B cell (primary cell): Measurements from ENCODE around the gene RRBP1. TPM values are rescaled to one million over a fixed set of nuclear protein-coding genes. Genes with fewer than 3 reads are reported as not detected.

Source experiments
- ATAC-seq: fragments of 200-7000 bp; cut with Tn5 transposase; one replicate; pipeline ENCODE4 v1.10.0; 2021; ENCODE audit warnings: low read depth, mild to moderate bottlenecking, moderate number of reproducible peaks, moderate library complexity
- CTCF ChIA-PET: fragments of 350-600 bp; sonication (Branson Sonifier 250); formaldehyde crosslinking; loops from one replicate; lab custom pipeline; 2021; ENCODE audit warnings: antibody characterized with exemption, inconsistent platforms; lab: Charles Lee
- POLR2A ChIA-PET: fragments of 350-600 bp; sonication (Branson Sonifier 250); formaldehyde crosslinking; loops from one replicate; lab custom pipeline; 2021; ENCODE audit warnings: antibody characterized with exemption; lab: Charles Lee
- DNase-seq: peaks from one replicate; pipeline ENCODE4 v3.0.0; 2013
- H2AFZ ChIP-seq: 2 replicates; pipeline ENCODE4 v1.6.1; 2012; ENCODE audit warnings: mild to moderate bottlenecking, low read depth, low read length; ENCODE audit not compliant: insufficient read depth, poor library complexity, severe bottlenecking
- H3K27ac ChIP-seq, 2 donors: 1 replicate in 1 of 2; 2 replicates in 1 of 2; pipeline ENCODE4 v1.5.1; 2012 to 2013; ENCODE audit warnings: low read length in 2 of 2, mild to moderate bottlenecking in 2 of 2, moderate library complexity in 1 of 2
- H3K27me3 ChIP-seq, 4 experiments: fragments of 200-600 bp in 1 of 4; sonication (generic) in 1 of 4; replicated peaks in 1 of 4; 1 replicate in 2 of 4; 2 replicates in 2 of 4; pipeline versions ENCODE4 v1.6.1 to v1.7.0; 2013 to 2016; ENCODE audit warnings: low read length in 3 of 4, mild to moderate bottlenecking in 2 of 4, mixed read lengths in 1 of 4, moderate library complexity in 1 of 4; ENCODE audit not compliant: insufficient read depth in 4 of 4, control insufficient read depth in 3 of 4; ENCODE audit errors: control extremely low read depth in 1 of 4
- H3K36me3 ChIP-seq, 2 experiments: replicated peaks in 1 of 2; 1 replicate in 1 of 2; 2 replicates in 1 of 2; pipeline versions ENCODE4 v1.6.1 to v1.7.1; 2013; ENCODE audit warnings: low read length in 1 of 2; ENCODE audit not compliant: insufficient read depth in 2 of 2, control insufficient read depth in 1 of 2; ENCODE audit errors: control extremely low read depth in 1 of 2, extremely low read depth in 1 of 2
- H3K4me1 ChIP-seq, 2 donors: fragments of 200-600 bp in 1 of 2; sonication (generic) in 1 of 2; 1 replicate in 1 of 2; 2 replicates in 1 of 2; pipeline versions ENCODE4 v1.5.1 to v1.6.1; 2013 to 2017; ENCODE audit warnings: low read length in 2 of 2; ENCODE audit not compliant: control insufficient read depth in 2 of 2, insufficient read depth in 2 of 2
- H3K4me2 ChIP-seq: replicated peaks from 2 replicates; pipeline ENCODE3; 2012; ENCODE audit warnings: mild to moderate bottlenecking, low read depth, low read length; ENCODE audit not compliant: poor library complexity, severe bottlenecking
- H3K4me3 ChIP-seq, 5 experiments: fragments of 200-600 bp in 1 of 5; sonication (generic) in 1 of 5; 1 replicate in 3 of 5; 2 replicates in 2 of 5; pipeline versions ENCODE4 v1.5.1 to v1.7.0; 2011 to 2016; ENCODE audit warnings: low read length in 4 of 5, mild to moderate bottlenecking in 4 of 5, low read depth in 2 of 5, control low read depth in 1 of 5, moderate library complexity in 1 of 5; ENCODE audit not compliant: insufficient read depth in 1 of 5; ENCODE audit errors: control extremely low read depth in 1 of 5, extremely low read depth in 1 of 5
- H3K79me2 ChIP-seq: fragments of 200-600 bp; sonication (generic); one replicate; pipeline ENCODE4 v1.6.0; 2016; ENCODE audit warnings: low read length; ENCODE audit not compliant: control insufficient read depth, insufficient read depth
- H3K9ac ChIP-seq: fragments of 200-600 bp; sonication (generic); 2 replicates; pipeline ENCODE4 v1.6.1; 2017; ENCODE audit warnings: mild to moderate bottlenecking, low read length, moderate library complexity
- H3K9me3 ChIP-seq, 3 donors: one replicate each; pipeline versions ENCODE4 v1.6.1 to v1.7.1; 2013; ENCODE audit warnings: low read length in 2 of 3; ENCODE audit not compliant: control insufficient read depth in 2 of 3, insufficient read depth in 1 of 3; ENCODE audit errors: control extremely low read depth in 1 of 3
- H4K20me1 ChIP-seq: 2 replicates; pipeline ENCODE4 v1.6.0; 2012; ENCODE audit warnings: mild to moderate bottlenecking, low read length; ENCODE audit not compliant: insufficient read depth, control insufficient read depth, poor library complexity, severe bottlenecking
- H3K27ac Mint-ChIP-seq: one replicate; pipeline ENCODE4 v1.8.0; 2021; ENCODE audit warnings: mixed read lengths
- H3K27me3 Mint-ChIP-seq: one replicate; pipeline ENCODE4 v1.8.0; 2021; ENCODE audit warnings: mixed read lengths
- H3K4me1 Mint-ChIP-seq: one replicate; pipeline ENCODE4 v1.8.0; 2021; ENCODE audit warnings: mixed read lengths
- H3K4me3 Mint-ChIP-seq: one replicate; pipeline ENCODE4 v1.8.0; 2021; ENCODE audit warnings: mixed read lengths
- H3K9me3 Mint-ChIP-seq: one replicate; pipeline ENCODE4 v1.8.0; 2022; ENCODE audit warnings: mixed read lengths; ENCODE audit not compliant: insufficient read depth
- EZH2 ChIP-seq: IDR thresholded peaks from 2 replicates; pipeline ENCODE4 v1.6.1; 2012; ENCODE audit warnings: borderline replicate concordance, low read depth, mild to moderate bottlenecking, moderate library complexity, low read length; ENCODE audit not compliant: insufficient read depth, poor library complexity, severe bottlenecking
- WGBS: methylation state at CpG from one replicate; pipeline ENCODE4 v1.1.5; 2013; ENCODE audit warnings: missing lambda C conversion rate; ENCODE audit not compliant: insufficient coverage; 5-methylcytosine and 5-hydroxymethylcytosine counted together
- intact Hi-C: fragments of 100-400 bp; cut with micrococcal nuclease; formaldehyde crosslinking; loops from one replicate; pipeline ENCODE4 v1.10.0; 2022
- polyA plus RNA-seq: library from polyadenylated mRNA; depleted of rRNA; stranded (reverse); fragments of >200 nt; gene quantifications from 2 replicates; pipeline ENCODE4 v1.2.3, GENCODE V29; 2012
- total RNA-seq, 2 donors: library from RNA; stranded (reverse); fragments of 120-200 nt in 1 of 2; gene quantifications; 1 replicate in 1 of 2; 2 replicates in 1 of 2; pipeline versions ENCODE4 v1.2.3 to v1.2.4, GENCODE V29; 2013 to 2022
- TF ChIP-seq, protein P1 (sequence below): fragments of 200-600 bp; IDR thresholded peaks from one replicate; pipeline ENCODE4 v1.8.0; 2022; ENCODE audit warnings: antibody characterized with exemption, mild to moderate bottlenecking

RRBP1 gene
- total and polyA plus RNA-seq, 2 donors (not counting 1 experiment from before 2014, with no cell fraction given): 10.9 to 27.5 TPM

DNA sequence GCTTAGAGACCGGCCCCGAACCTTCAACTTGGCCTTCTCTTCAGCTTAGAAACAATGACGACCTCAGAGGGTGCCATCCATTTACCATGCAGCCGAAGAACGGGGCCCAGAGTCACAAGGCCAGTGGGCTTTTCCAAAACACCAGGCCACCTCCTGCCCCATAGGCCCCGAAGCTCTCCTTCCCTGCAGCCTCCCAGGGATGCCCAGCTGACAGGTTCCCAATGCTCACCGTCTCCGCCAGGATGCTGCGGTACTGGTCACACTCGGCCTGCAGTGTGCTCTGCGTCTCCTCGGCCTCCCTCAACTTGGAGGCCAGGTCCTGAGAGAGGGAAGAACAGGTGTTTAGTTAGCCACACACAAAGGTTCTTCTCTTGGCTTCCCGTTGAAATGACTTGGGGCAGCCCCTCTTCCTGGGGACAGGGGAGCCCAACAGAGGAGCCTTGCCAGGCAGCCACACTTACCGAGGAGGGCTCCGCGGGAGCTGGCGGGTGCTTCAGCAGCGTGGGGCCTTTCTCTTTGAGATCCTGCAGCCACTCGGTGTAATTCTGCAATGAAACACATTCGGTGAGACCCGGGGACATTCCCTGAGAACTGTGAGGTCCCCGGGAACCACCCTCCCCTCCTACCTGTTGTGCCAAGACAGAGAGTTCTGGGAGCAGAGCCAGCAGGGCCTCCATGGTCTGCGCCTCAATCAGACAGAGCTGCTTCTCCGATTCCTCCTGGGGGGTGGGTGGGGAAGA is 60.6 kb downstream of the RRBP1 start:
- Histone ChIP-seq H3K9ac (no peak overlapping the region), H4K20me1 (no peaks in the 10 kb centered on the region), H3K4me2 (no peak overlapping the region), H3K4me3 (no peak overlapping the region), H2AFZ (no peak overlapping the region), H3K36me3 (peaks cover 3 to 12% of the 10 kb centered on the region in 2 experiments), H3K9me3 (no peaks in the 10 kb centered on the region), H3K27me3 (no peaks in the 10 kb centered on the region), H3K79me2 (no peaks in the 10 kb centered on the region), H3K4me1 (no peaks in the 10 kb centered on the region), H3K27ac (no peak overlapping the region)
- Mint-ChIP-seq H3K27me3 (no peaks in the 10 kb centered on the region), H3K4me3 (no peak overlapping the region), H3K27ac (no peak overlapping the region), H3K9me3 (no peaks in the 10 kb centered on the region), H3K4me1 (peaks cover 3% of the 10 kb centered on the region)
- intact Hi-C loops: no loop called here
- CTCF ChIA-PET: interaction anchor here (1.1 to 1.8 kb wide), 2 partner anchors 11 to 117 kb away, joined by 3 to 4 read pairs; no protein-coding TSS in a partner anchor
- DNase-seq (no peak), ATAC-seq (no peak)
- POLR2A ChIA-PET: no interaction called here
- no peak for TF ChIP-seq EZH2
- TF ChIP-seq, protein P1, sequence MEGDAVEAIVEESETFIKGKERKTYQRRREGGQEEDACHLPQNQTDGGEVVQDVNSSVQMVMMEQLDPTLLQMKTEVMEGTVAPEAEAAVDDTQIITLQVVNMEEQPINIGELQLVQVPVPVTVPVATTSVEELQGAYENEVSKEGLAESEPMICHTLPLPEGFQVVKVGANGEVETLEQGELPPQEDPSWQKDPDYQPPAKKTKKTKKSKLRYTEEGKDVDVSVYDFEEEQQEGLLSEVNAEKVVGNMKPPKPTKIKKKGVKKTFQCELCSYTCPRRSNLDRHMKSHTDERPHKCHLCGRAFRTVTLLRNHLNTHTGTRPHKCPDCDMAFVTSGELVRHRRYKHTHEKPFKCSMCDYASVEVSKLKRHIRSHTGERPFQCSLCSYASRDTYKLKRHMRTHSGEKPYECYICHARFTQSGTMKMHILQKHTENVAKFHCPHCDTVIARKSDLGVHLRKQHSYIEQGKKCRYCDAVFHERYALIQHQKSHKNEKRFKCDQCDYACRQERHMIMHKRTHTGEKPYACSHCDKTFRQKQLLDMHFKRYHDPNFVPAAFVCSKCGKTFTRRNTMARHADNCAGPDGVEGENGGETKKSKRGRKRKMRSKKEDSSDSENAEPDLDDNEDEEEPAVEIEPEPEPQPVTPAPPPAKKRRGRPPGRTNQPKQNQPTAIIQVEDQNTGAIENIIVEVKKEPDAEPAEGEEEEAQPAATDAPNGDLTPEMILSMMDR: no peak
- WGBS: 93% methylated on average over 23 of the region's 24 CpGs
